Transverse colon (tissue), 3 donors: ENCODE measurements around the gene MYO16.

Experiments
- CTCF ChIP-seq, 5 experiments: fragments of 200-600 bp in 3 of 5; fragments of 450-650 bp in 2 of 5; sonication (generic) in 3 of 5; IDR thresholded peaks; 1 replicate in 2 of 5; 2 replicates in 3 of 5; pipeline ENCODE4 v1.5.1; 2016 to 2017; ENCODE audit warnings: antibody characterized with exemption in 5 of 5, inconsistent platforms in 3 of 5, mild to moderate bottlenecking in 2 of 5, moderate library complexity in 1 of 5
- EP300 ChIP-seq: sonication (generic); formaldehyde crosslinking; IDR thresholded peaks from one replicate; pipeline ENCODE4 v1.6.1; 2017; ENCODE audit warnings: antibody characterized with exemption, low read depth
- POLR2A ChIP-seq: fragments of 450-650 bp; IDR thresholded peaks from one replicate; pipeline ENCODE4 v1.6.1; 2016; ENCODE audit warnings: antibody characterized with exemption, mild to moderate bottlenecking, moderate library complexity

DNA sequence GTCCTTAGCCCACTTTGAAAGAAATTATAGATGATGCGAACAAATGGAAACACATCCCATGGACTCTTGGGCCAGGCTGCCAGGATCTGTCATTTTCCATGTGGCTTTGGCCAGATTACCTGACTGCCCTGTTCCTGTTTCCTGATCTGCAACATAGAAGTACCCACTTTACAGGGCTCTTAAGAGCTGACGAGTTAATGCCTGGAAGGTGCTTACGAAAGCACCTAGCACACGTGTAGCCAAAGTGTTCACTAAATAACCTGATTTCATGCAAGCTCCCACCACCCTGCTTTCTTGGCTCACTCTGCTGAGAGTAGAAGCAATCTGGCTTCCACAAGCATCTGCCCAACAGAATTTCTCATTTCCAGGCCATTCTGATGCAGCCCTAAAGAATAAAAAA lies 575.2 kb downstream of the MYO16 start:
- no peak for TF ChIP-seq CTCF (IDR thresholded peaks at IDR 0.05)
- TF ChIP-seq EP300, result no peak
- no peak for TF ChIP-seq POLR2A
